Left ventricle myocardium inferior (tissue), 1 donor: ENCODE data around the gene HMGXB3. TPM values are rescaled to one million over a fixed set of nuclear protein-coding genes. Genes with fewer than 3 reads are reported as not detected.

Source experiments
- DNase-seq: peaks from one replicate; pipeline ENCODE4 v3.0.0-alpha.2; 2020
- H3K27ac ChIP-seq: fragments of 200-600 bp; replicated peaks from 2 replicates; pipeline ENCODE4 v1.8.0; 2021
- H3K27me3 ChIP-seq: fragments of 200-600 bp; 2 replicates; pipeline ENCODE4 v1.8.0; 2021; ENCODE audit warnings: low read depth
- H3K36me3 ChIP-seq: fragments of 200-600 bp; 2 replicates; pipeline ENCODE4 v1.8.0; 2021
- H3K4me1 ChIP-seq: fragments of 200-600 bp; 2 replicates; pipeline ENCODE4 v1.8.0; 2021
- H3K4me3 ChIP-seq: fragments of 200-600 bp; 2 replicates; pipeline ENCODE4 v1.8.0; 2021; ENCODE audit warnings: mild to moderate bottlenecking, moderate library complexity
- H3K9me3 ChIP-seq: fragments of 200-600 bp; replicated peaks from 2 replicates; pipeline ENCODE4 v1.8.0; 2021
- intact Hi-C: fragments of 100-400 bp; cut with micrococcal nuclease; formaldehyde crosslinking; loops from one replicate; pipeline ENCODE4 v1.11.0; 2022
- total RNA-seq: library from RNA; stranded (reverse); fragmentation: NEBNext Ultra II Directional; extraction: Animal tissue kit (Norgen Biotek cat#: 25700); gene quantifications from one replicate; pipeline ENCODE4 v1.2.1, GENCODE V29; 2021
- TF ChIP-seq, protein P1 (sequence below): fragments of 200-600 bp; IDR thresholded peaks from 2 replicates; pipeline ENCODE4 v1.8.0; 2021; ENCODE audit warnings: antibody characterized with exemption, mild to moderate bottlenecking, borderline replicate concordance
- donor health status: DM: no; HTN: yes; CAD: no; lungs with severe emphysema.

Gene HMGXB3
- total RNA-seq, 1 donor from 2014 or later = 14.7 TPM

DNA sequence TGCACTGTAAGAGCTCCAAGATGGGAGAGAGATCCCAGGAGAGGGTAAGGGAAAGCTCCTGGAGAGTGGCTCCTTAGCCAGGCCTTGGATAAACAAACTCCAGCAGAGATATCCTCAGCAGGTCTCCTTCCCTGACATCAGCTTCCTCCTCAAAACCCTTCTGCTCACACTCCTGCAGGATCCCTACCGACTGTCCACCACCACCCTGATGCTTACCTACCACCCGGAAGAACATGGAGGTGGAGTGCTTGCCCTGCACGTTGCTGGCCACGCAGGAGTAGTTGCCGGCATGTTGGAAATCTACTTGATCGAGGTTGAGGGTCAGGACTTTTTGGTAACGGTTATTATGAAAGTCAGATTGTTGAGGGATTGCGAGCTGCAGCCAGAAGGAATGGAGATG is 76.5 kb downstream of the HMGXB3 start:
- no peak for DNase-seq
- TF ChIP-seq, protein P1, sequence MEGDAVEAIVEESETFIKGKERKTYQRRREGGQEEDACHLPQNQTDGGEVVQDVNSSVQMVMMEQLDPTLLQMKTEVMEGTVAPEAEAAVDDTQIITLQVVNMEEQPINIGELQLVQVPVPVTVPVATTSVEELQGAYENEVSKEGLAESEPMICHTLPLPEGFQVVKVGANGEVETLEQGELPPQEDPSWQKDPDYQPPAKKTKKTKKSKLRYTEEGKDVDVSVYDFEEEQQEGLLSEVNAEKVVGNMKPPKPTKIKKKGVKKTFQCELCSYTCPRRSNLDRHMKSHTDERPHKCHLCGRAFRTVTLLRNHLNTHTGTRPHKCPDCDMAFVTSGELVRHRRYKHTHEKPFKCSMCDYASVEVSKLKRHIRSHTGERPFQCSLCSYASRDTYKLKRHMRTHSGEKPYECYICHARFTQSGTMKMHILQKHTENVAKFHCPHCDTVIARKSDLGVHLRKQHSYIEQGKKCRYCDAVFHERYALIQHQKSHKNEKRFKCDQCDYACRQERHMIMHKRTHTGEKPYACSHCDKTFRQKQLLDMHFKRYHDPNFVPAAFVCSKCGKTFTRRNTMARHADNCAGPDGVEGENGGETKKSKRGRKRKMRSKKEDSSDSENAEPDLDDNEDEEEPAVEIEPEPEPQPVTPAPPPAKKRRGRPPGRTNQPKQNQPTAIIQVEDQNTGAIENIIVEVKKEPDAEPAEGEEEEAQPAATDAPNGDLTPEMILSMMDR = no peak

GRCh38 chr5:150077996-150078801 is 77.7 kb downstream of the HMGXB3 start:
- Histone ChIP-seq H3K27me3 (no peaks in the 10 kb centered on the region), H3K4me3 (no peak overlapping the region), H3K4me1 (no peaks in the 10 kb centered on the region), H3K27ac (no peak overlapping the region), H3K9me3 (no peaks in the 10 kb centered on the region), H3K36me3 (no peaks in the 10 kb centered on the region)
- intact Hi-C loops = no loop called here
- no peak for DNase-seq
- TF ChIP-seq, protein P1 = no peak

More for the DNA sequence above, 76.5 kb downstream of the HMGXB3 start:
- H3K36me3 ChIP-seq = no peaks in the 10 kb centered on the region
- H3K27ac ChIP-seq = no peak overlapping the region
- no peaks in the 10 kb centered on the region for H3K4me1 ChIP-seq
- no peaks in the 10 kb centered on the region for H3K27me3 ChIP-seq
- no peak overlapping the region for H3K4me3 ChIP-seq
- H3K9me3 ChIP-seq = no peaks in the 10 kb centered on the region
- intact Hi-C loops = no loop called here

DNA sequence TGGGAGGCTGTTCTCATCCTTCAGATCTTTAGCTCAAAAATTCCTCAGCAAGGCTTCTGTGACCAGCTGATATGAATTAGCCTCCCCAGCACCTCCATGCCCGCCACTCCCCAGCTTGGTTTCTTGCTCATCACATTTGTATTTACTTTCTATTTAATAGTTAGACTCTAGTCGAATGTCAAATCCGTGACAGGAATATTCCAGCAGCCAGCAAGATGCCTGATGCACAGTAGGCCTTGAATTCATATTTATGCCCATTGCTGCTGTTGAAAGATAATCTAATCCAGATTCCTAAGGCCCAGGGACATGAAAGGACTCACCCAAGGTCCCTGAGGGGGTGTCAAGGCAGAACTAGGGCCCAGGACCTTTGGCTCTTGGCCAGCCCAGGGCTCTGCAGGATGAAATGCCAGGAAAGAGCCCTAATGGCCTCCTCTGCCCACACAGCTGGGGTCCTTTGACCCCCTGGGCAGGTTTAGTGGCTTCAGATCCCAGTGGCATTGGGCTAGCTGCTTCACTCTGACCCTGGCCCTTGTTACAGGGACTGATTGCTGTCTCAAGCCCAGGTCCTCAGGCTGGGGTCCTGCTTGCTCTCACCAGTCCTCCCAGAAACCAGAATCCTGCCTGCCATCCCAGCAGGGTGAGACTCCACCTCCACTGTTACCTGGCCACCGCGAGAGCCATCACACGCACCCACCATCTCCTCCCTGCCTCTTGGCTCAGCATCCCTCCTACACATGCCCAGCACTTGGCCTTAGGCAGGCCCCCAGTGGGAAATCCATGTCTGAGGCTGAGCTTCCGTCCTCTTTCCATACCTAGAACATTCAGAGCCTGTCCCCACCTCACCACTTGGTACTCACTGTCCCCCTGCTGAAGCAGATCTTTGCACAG is 78.5 kb downstream of the HMGXB3 start:
- Histone ChIP-seq H3K27me3 (no peaks in the 10 kb centered on the region), H3K9me3 (no peaks in the 10 kb centered on the region), H3K27ac (no peak overlapping the region), H3K4me3 (no peak overlapping the region), H3K36me3 (no peaks in the 10 kb centered on the region), H3K4me1 (no peaks in the 10 kb centered on the region)
- TF ChIP-seq, protein P1 = no peak
- DNase-seq = no peak
- intact Hi-C loops = no loop called here

GRCh38 chr5:150079909-150080461 is 79.4 kb downstream of the HMGXB3 start:
- no peaks in the 10 kb centered on the region for H3K36me3 ChIP-seq
- no peak for DNase-seq
- intact Hi-C loops = no loop called here
- no peak overlapping the region for H3K4me3 ChIP-seq
- no peaks in the 10 kb centered on the region for H3K4me1 ChIP-seq
- TF ChIP-seq, protein P1 = no peak
- no peaks in the 10 kb centered on the region for H3K27me3 ChIP-seq
- H3K27ac ChIP-seq = no peak overlapping the region
- no peaks in the 10 kb centered on the region for H3K9me3 ChIP-seq

DNA sequence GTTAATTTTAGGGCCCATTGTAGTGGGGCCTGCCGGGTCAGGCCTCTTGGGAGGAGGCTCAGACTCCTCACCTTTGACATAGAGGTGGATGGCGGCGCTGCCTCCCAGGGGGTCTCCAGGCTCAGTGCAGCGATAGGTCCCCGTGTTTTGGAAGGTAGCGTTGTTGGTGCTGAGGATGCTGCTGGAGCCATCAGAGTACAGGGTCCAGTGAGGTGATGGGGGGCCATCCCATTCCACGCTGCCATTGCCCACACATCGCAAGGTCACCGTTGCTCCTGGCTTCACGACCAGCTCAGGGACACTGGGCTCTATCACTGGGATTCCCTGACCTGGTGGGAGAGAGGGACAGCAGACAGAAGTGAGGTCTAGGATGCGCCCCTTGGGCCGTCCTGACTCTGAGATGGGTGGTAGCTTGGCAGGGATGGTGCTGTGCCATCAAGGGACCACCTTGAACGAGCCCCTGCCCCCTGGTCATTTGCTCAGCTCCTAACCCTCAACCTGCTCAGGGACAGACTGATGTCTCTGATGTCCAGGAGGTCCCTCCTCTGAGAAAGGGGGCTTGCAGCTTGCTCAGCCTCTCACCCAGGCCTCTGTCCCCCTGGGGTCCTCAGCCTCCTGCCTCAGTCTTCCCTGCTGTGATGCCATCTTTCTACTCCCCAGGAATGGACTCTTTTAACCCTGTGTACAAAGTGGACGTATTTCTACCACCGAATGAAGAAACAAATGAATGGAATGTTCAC is 80.3 kb downstream of the HMGXB3 start:
- H3K27ac ChIP-seq = no peak overlapping the region
- no peak overlapping the region for H3K4me3 ChIP-seq

More for the DNA sequence above, 80.3 kb downstream of the HMGXB3 start:
- TF ChIP-seq, protein P1 = no peak
- Histone ChIP-seq H3K36me3 (no peaks in the 10 kb centered on the region), H3K9me3 (no peaks in the 10 kb centered on the region), H3K4me1 (no peaks in the 10 kb centered on the region), H3K27me3 (peaks cover 6% of the 10 kb centered on the region)
- intact Hi-C loops = no loop called here
- DNase-seq = no peak
